ENCODE results near the gene MITF. TPM values are rescaled to one million over a fixed set of nuclear protein-coding genes. Genes with fewer than 3 reads are reported as not detected.

Gene MITF
- total RNA-seq, 1 experiment from 2014 or later, result 1.9 TPM

DNA sequence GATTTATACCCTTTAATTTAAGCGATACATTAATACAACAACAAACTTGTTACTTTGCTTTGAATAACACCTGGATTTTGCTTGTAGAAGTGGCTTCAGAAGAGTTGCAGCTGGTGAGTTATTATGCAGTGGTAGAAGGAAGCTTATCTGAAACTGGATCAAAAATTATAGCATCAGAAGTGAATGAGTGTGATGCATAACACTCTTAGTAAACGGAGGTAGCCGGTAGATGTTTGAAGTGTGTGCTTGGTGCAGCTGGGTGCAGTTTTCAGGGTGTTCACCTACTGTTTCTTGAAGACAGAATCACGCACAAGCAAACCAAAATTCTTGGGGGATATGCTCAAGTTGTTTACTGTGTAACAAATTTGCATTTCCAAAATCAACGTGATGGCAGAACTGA lies 103.1 kb downstream of the MITF start:
- TF ChIP-seq EGR1 (IDR thresholded peaks at IDR 0.05; ENCODE audit: low read depth), result no peak
- no peak for TF ChIP-seq JUND (IDR thresholded peaks at IDR 0.05)
- TF ChIP-seq POLR2A (IDR thresholded peaks at IDR 0.05; ENCODE audit: borderline replicate concordance, extremely low read depth, insufficient read depth, insufficient read length), result no peak
- no peak for TF ChIP-seq ZBTB33 (IDR thresholded peaks at IDR 0.05; ENCODE audit: extremely low read depth, insufficient replicate concordance, low read length)
- TF ChIP-seq TCF7L2 (IDR thresholded peaks at IDR 0.05; ENCODE audit: borderline replicate concordance, extremely low read depth, insufficient read depth, insufficient read length), result no peak
- TF ChIP-seq, protein P1, sequence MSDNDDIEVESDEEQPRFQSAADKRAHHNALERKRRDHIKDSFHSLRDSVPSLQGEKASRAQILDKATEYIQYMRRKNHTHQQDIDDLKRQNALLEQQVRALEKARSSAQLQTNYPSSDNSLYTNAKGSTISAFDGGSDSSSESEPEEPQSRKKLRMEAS (IDR thresholded peaks at IDR 0.05), result no peak
- TF ChIP-seq CTCF (IDR thresholded peaks at IDR 0.05 in 2 of 3, conservative IDR thresholded peaks at IDR 0.05 in 1 of 3; ENCODE audit: borderline replicate concordance in 1 of 3, insufficient read depth in 1 of 3, low read depth in 2 of 3, low read length in 2 of 3), result no peak
- TF ChIP-seq ZNF274 (IDR thresholded peaks at IDR 0.05; ENCODE audit: low read depth, low read length), result no peak
- TF ChIP-seq POLR2AphosphoS5 (IDR thresholded peaks at IDR 0.05; ENCODE audit: low read depth, low read length), result no peak
- no peak for TF ChIP-seq CEBPB (IDR thresholded peaks at IDR 0.05; ENCODE audit: low read depth)
- no peak for TF ChIP-seq FOSL1 (IDR thresholded peaks at IDR 0.05; ENCODE audit: low read depth)
- TF ChIP-seq ZFX (IDR thresholded peaks at IDR 0.05), result no peak
- no peak for TF ChIP-seq SP1 (IDR thresholded peaks at IDR 0.05; ENCODE audit: low read depth)
- no peak for TF ChIP-seq ELF1 (IDR thresholded peaks at IDR 0.05; ENCODE audit: borderline replicate concordance, low read depth)
- Histone ChIP-seq H2AFZ (ENCODE audit: low read depth, low read length, poor library complexity, severe bottlenecking) (no peak overlapping the region), H3K36me3 (ENCODE audit: control insufficient read depth in 1 of 2, insufficient read depth in 2 of 2, low read length in 2 of 2) (no peaks in the 10 kb centered on the region), H4K20me1 (ENCODE audit: insufficient read depth) (no peaks in the 10 kb centered on the region), H3K9ac (ENCODE audit: low read length) (no peak overlapping the region), H3K4me2 (ENCODE audit: low read length) (no peak overlapping the region), H3K9me3 (ENCODE audit: control insufficient read depth in 1 of 2, insufficient read depth in 1 of 2, low read depth in 1 of 2, low read length in 2 of 2) (no peaks in the 10 kb centered on the region), H3K79me2 (ENCODE audit: insufficient read depth, low read length) (no peaks in the 10 kb centered on the region), H3K4me1 (ENCODE audit: control insufficient read depth in 1 of 2, insufficient read depth in 2 of 2, low read length in 2 of 2) (no peaks in the 10 kb centered on the region), H3K9me2 (ENCODE audit: insufficient read depth) (no peaks in the 10 kb centered on the region), H3K4me3 (replicated peaks in 1 of 2; ENCODE audit: low read depth in 1 of 2, low read length in 2 of 2) (no peak overlapping the region), H3K27me3 (ENCODE audit: insufficient read depth, low read length) (no peaks in the 10 kb centered on the region), H3K27ac (ENCODE audit: low read depth, low read length) (no peak overlapping the region)
- ChIA-PET RAD21 (ENCODE audit: low non-redundant PET in 1 of 2, low total read pairs in 2 of 2, uncharacterized antibody in 2 of 2, unreplicated experiment in 2 of 2) (no interaction called here), POLR2A (no interaction called here), CTCF (no interaction called here)
- no peak for ATAC-seq
- intact Hi-C loops (cut with micrococcal nuclease), result no loop called here
- no TSS peak for BruUV-seq (replicated peaks)
- no peak for DNase-seq (ENCODE audit: low read depth, low spot score)

Data from HCT116 (cell line).